Effector memory CD4-positive, alpha-beta T cell (primary cell): Measurements from ENCODE around the gene APLP2.
"Not testable (repeated sequence)": the region's sequence is repeated elsewhere in the genome, so short reads cannot be mapped to it uniquely, and the experiment has no call there.

Experiments
- DNase-seq, 3 donors: peaks; one replicate each; pipeline ENCODE4 v3.0.0-alpha.2; 2020
- H3K27ac ChIP-seq: 2 replicates; pipeline ENCODE4 v1.7.0; 2013; ENCODE audit warnings: mild to moderate bottlenecking, low read length, moderate library complexity; ENCODE audit not compliant: insufficient read depth, poor library complexity, severe bottlenecking
- H3K27me3 ChIP-seq: replicated peaks from 2 replicates; pipeline ENCODE4 v1.7.0; 2013; ENCODE audit warnings: mild to moderate bottlenecking, low read length; ENCODE audit not compliant: insufficient read depth, control insufficient read depth, poor library complexity, severe bottlenecking
- H3K36me3 ChIP-seq: 2 replicates; pipeline ENCODE4 v1.7.0; 2013; ENCODE audit warnings: mild to moderate bottlenecking, low read length, moderate library complexity; ENCODE audit not compliant: control insufficient read depth, insufficient read depth
- H3K4me1 ChIP-seq: 2 replicates; pipeline ENCODE4 v1.7.0; 2013; ENCODE audit warnings: low read length, mild to moderate bottlenecking; ENCODE audit not compliant: control insufficient read depth, insufficient read depth, poor library complexity, severe bottlenecking
- H3K4me3 ChIP-seq: 2 replicates; pipeline ENCODE4 v1.7.0; 2013; ENCODE audit warnings: low read length, low read depth, mild to moderate bottlenecking; ENCODE audit not compliant: insufficient read depth, poor library complexity, severe bottlenecking
- H3K9me3 ChIP-seq: 2 replicates; pipeline ENCODE4 v1.7.0; 2013; ENCODE audit warnings: mild to moderate bottlenecking, low read length, moderate library complexity; ENCODE audit not compliant: control insufficient read depth

APLP2 gene

GRCh38 chr11:130096823-130097222 is 27.1 kb downstream of the APLP2 start:
- H3K4me3 ChIP-seq: no peak overlapping the region
- H3K9me3 ChIP-seq: no peaks in the 10 kb centered on the region
- H3K27ac ChIP-seq: no peak overlapping the region
- H3K36me3 ChIP-seq: no peaks in the 10 kb centered on the region
- no peaks in the 10 kb centered on the region for H3K27me3 ChIP-seq
- no peak for DNase-seq
- no peaks in the 10 kb centered on the region for H3K4me1 ChIP-seq

- Histone ChIP-seq H3K4me3 (no peak overlapping the region), H3K27ac (no peak overlapping the region), H3K36me3 (no peaks in the 10 kb centered on the region), H3K9me3 (no peaks in the 10 kb centered on the region), H3K4me1 (no peaks in the 10 kb centered on the region), H3K27me3 (no peaks in the 10 kb centered on the region)
- no peak for DNase-seq
Observed at GRCh38 chr11:130097285-130097684, 27.6 kb downstream of the APLP2 start.

DNA sequence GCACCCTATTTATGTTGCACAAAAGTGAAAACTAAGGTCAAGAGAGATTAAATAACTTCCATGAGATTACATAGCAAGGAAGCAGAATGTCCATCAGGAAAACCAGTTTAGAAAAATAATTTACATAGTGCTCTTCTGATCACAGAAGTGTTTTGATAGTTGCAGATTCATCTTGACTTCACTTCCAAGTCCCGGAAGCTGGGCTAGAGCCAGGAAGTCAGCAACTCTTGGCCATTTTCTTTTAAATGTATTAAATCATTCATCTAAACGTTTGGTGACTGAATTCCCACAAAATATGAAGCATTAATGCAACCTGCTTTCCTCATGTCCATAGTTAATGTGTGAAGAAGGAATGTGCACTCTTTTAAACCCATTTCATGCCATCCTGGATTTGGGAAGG is 29.7 kb downstream of the APLP2 start:
- no peak for DNase-seq
- H3K9me3 ChIP-seq: no peaks in the 10 kb centered on the region
- no peak overlapping the region for H3K4me3 ChIP-seq
- H3K27ac ChIP-seq: no peak overlapping the region
- no peaks in the 10 kb centered on the region for H3K4me1 ChIP-seq
- no peaks in the 10 kb centered on the region for H3K36me3 ChIP-seq
- H3K27me3 ChIP-seq: no peaks in the 10 kb centered on the region

GRCh38 chr11:130100381-130101095 is 30.8 kb downstream of the APLP2 start:
- Histone ChIP-seq H3K27me3 (no peaks in the 10 kb centered on the region), H3K27ac (no peak overlapping the region), H3K36me3 (no peaks in the 10 kb centered on the region), H3K4me1 (no peaks in the 10 kb centered on the region), H3K4me3 (no peak overlapping the region), H3K9me3 (no peaks in the 10 kb centered on the region)
- no peak for DNase-seq

DNA sequence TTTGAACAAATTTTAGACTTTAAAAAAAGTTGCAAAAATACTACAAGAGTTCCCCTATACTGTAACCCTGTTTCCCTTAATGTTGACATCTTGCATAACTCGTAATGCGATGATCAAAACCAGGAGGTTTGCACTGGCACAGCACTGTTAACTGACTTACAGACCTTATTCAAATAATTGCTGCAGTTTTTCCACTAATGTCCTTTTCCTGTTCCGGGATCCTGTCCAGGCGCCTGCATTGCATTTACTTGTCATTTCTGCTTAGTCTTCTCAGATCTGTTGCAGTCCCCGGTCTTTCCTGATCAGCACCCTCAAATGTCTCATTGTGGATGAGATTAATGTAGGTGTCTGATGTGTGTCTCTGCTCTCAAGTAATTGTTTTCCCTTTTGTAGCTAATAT is 32.0 kb downstream of the APLP2 start:
- Histone ChIP-seq H3K4me3 (no peak overlapping the region), H3K27me3 (no peaks in the 10 kb centered on the region), H3K27ac (no peak overlapping the region), H3K9me3 (no peaks in the 10 kb centered on the region), H3K4me1 (no peaks in the 10 kb centered on the region), H3K36me3 (no peaks in the 10 kb centered on the region)
- no peak for DNase-seq

DNA sequence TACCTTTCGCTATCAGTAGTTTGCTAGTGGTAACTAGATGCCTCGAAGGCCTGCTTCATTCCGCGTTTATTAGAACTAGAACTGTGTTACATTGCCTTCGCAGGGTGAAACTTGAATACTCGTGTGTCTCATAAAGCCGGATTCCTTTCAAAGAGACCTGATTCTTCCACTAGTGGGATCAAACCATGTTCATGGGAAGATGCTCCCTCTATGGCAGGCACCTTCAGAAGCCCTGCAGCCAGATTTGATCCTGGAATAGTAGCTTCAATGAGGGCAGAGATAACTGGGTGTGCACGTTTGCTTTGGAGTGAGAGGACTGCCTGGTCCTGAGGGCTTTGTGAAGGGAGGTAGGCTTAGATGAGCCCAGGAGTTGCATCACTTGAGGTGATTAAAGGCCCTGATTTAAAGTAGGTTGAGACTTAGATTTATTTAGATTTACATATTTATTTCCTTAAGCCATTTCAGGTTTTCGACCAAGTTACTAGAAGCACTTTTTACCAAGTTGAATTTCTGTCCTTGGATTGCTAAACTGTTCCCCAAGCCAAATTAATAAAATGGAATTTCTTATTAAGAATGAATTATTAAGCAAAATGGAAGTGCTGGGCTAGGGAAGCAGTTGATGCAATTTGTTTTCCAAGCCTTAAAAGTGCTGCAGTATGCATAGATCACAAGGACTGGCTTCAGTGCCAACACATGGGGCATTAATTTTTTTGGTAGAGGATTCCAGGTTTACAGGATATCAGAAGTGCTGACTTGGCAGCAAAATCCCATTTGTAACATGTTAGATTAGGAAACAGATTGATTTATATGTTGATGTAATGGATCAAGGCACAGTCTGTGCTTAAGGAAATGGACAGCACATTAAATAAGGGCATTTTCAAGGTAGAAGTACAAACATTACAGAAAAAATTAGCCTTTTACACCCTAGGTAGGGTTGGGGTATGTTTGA is 32.9 kb downstream of the APLP2 start:
- H3K36me3 ChIP-seq: no peaks in the 10 kb centered on the region
- H3K27ac ChIP-seq: no peak overlapping the region
- no peak for DNase-seq
- H3K27me3 ChIP-seq: no peaks in the 10 kb centered on the region
- no peaks in the 10 kb centered on the region for H3K4me1 ChIP-seq
- no peak overlapping the region for H3K4me3 ChIP-seq
- no peaks in the 10 kb centered on the region for H3K9me3 ChIP-seq

DNA sequence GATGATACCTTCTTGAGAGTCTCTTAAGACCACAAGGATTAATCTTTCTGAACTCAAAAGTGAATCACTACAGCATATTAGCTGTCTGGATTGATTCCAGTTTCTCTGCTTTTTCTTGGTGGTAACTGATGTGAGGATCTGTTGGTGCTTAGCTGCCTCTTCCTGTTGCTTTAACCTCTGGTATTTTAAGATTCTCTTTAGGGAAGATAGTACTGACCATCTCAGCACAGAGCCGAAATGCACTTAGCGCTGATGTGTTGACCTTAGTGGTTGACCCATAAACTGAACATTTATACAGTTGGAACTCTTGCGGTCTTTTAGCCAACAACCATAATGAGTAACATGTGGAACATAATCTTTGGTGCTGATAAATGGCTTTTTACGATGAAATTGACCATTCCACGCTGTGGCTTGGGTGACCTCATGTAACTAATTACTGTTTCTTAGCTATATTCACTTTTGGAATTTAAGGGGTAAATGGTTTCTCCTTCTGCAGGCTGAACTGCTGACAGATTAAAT is 33.7 kb downstream of the APLP2 start:
- no peaks in the 10 kb centered on the region for H3K4me1 ChIP-seq
- H3K9me3 ChIP-seq: no peaks in the 10 kb centered on the region
- H3K4me3 ChIP-seq: no peak overlapping the region
- DNase-seq: no peak
- H3K27ac ChIP-seq: no peak overlapping the region
- no peaks in the 10 kb centered on the region for H3K27me3 ChIP-seq
- no peaks in the 10 kb centered on the region for H3K36me3 ChIP-seq

- peaks cover 4% of the 10 kb centered on the region for H3K36me3 ChIP-seq
- H3K27ac ChIP-seq: no peak overlapping the region
- no peaks in the 10 kb centered on the region for H3K9me3 ChIP-seq
- H3K4me3 ChIP-seq: no peak overlapping the region
- no peak for DNase-seq
- no peaks in the 10 kb centered on the region for H3K27me3 ChIP-seq
- no peaks in the 10 kb centered on the region for H3K4me1 ChIP-seq
Observed at GRCh38 chr11:130106381-130106780, 36.7 kb downstream of the APLP2 start.

- H3K4me3 ChIP-seq, H3K27ac ChIP-seq, H3K4me1 ChIP-seq, H3K36me3 ChIP-seq, H3K27me3 ChIP-seq, DNase-seq, H3K9me3 ChIP-seq: not testable (repeated sequence)
Observed at GRCh38 chr11:130108671-130109070, 39.0 kb downstream of the APLP2 start.

DNA sequence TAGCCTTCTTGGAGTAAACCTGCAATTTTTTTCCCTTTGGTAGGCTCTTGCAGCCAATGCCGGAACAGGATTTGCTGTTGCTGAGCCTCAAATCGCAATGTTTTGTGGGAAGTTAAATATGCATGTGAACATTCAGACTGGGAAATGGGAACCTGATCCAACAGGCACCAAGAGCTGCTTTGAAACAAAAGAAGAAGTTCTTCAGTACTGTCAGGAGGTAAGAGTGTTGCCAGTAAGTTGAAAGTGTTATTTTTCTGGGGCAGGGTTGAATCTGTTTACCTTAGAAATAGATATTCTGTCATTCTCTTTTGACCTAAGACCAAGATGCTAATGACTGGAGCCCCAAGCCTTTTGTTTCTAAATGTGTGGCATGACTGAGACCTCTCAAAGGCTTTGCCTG is 39.7 kb downstream of the APLP2 start:
- no peak for DNase-seq
- H3K4me3 ChIP-seq: no peak overlapping the region
- peaks cover 4% of the 10 kb centered on the region for H3K36me3 ChIP-seq
- H3K27ac ChIP-seq: no peak overlapping the region
- H3K27me3 ChIP-seq: no peaks in the 10 kb centered on the region
- no peaks in the 10 kb centered on the region for H3K4me1 ChIP-seq
- no peaks in the 10 kb centered on the region for H3K9me3 ChIP-seq
